NB4 (cell line): ENCODE data around the gene FSIP2.

Experiments
- MYC ChIP-seq: IDR thresholded peaks from 2 replicates; pipeline ENCODE4 v1.6.1; 2011; ENCODE audit warnings: low read depth, low read length
- POLR2A ChIP-seq: IDR thresholded peaks from 2 replicates; pipeline ENCODE4 v1.6.1; 2011; ENCODE audit warnings: mild to moderate bottlenecking; ENCODE audit not compliant: insufficient read length; ENCODE audit errors: extremely low read depth
- TF ChIP-seq, protein P1 (sequence below): IDR thresholded peaks from one replicate; pipeline ENCODE4 v1.5.1; 2012; ENCODE audit warnings: low read depth, low read length
- TF ChIP-seq, protein P2 (sequence below): IDR thresholded peaks from 2 replicates; pipeline ENCODE4 v1.6.1; 2011; ENCODE audit warnings: low read depth, low read length

DNA sequence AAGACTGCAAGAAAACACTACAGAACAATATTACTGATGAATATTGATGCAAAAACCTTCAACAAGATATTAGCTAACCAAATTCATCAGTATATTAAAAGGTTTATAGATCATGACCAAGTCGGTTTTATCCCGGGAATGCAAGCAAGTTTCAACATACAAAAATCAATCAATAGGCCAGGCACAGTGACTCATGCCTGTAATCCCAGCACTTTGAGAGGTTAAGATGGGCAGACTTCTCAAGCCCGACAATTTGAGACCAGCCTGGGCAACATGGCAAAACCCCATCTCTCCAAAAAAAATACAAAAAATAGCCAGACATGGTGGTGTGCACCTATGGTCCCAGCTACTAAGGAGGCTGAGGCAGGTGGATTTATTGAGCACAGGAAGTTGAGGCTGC is 82.9 kb downstream of the FSIP2 start:
- TF ChIP-seq, protein P1, sequence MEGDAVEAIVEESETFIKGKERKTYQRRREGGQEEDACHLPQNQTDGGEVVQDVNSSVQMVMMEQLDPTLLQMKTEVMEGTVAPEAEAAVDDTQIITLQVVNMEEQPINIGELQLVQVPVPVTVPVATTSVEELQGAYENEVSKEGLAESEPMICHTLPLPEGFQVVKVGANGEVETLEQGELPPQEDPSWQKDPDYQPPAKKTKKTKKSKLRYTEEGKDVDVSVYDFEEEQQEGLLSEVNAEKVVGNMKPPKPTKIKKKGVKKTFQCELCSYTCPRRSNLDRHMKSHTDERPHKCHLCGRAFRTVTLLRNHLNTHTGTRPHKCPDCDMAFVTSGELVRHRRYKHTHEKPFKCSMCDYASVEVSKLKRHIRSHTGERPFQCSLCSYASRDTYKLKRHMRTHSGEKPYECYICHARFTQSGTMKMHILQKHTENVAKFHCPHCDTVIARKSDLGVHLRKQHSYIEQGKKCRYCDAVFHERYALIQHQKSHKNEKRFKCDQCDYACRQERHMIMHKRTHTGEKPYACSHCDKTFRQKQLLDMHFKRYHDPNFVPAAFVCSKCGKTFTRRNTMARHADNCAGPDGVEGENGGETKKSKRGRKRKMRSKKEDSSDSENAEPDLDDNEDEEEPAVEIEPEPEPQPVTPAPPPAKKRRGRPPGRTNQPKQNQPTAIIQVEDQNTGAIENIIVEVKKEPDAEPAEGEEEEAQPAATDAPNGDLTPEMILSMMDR: no peak
- TF ChIP-seq POLR2A (no peak), MYC (no peak)
- TF ChIP-seq, protein P2, sequence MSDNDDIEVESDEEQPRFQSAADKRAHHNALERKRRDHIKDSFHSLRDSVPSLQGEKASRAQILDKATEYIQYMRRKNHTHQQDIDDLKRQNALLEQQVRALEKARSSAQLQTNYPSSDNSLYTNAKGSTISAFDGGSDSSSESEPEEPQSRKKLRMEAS: no peak
